Osteocyte (in vitro differentiated cells): ENCODE data around the gene SACS. TPM values are rescaled to one million over a fixed set of nuclear protein-coding genes. Genes with fewer than 3 reads are reported as not detected.

Experiments used
- DNase-seq: peaks from one replicate; pipeline ENCODE4 v3.0.0; 2021; ENCODE audit warnings: mixed read lengths; ENCODE audit not compliant: unreplicated experiment; ENCODE audit errors: extremely low spot score
- H3K27ac Mint-ChIP-seq: one replicate; pipeline ENCODE4 v1.8.0; 2021; ENCODE audit warnings: mild to moderate bottlenecking, mixed read lengths; ENCODE audit not compliant: unreplicated experiment
- H3K27me3 Mint-ChIP-seq: one replicate; pipeline ENCODE4 v1.8.0; 2021; ENCODE audit warnings: mixed read lengths; ENCODE audit not compliant: unreplicated experiment
- H3K36me3 Mint-ChIP-seq: one replicate; pipeline ENCODE4 v1.8.0; 2021; ENCODE audit warnings: mixed read lengths; ENCODE audit not compliant: unreplicated experiment
- H3K4me1 Mint-ChIP-seq: one replicate; pipeline ENCODE4 v1.8.0; 2021; ENCODE audit warnings: mixed read lengths; ENCODE audit not compliant: unreplicated experiment
- H3K4me3 Mint-ChIP-seq: one replicate; pipeline ENCODE4 v1.8.0; 2021; ENCODE audit warnings: mild to moderate bottlenecking, moderate library complexity, mixed read lengths; ENCODE audit not compliant: unreplicated experiment
- H3K9me3 Mint-ChIP-seq: one replicate; pipeline ENCODE4 v1.8.0; 2021; ENCODE audit warnings: mixed read lengths; ENCODE audit not compliant: unreplicated experiment
- CTCF ChIP-seq: fragments of 200-600 bp; sonication (generic); IDR thresholded peaks from 2 replicates; pipeline ENCODE4 v1.5.0; 2021; ENCODE audit warnings: antibody characterized with exemption, mild to moderate bottlenecking, moderate library complexity
- total RNA-seq: library from RNA; stranded (reverse); gene quantifications from 2 replicates; pipeline ENCODE4 v1.2.1, GENCODE V29; 2021

SACS gene
- total RNA-seq, 1 donor from 2014 or later, result 32.1 TPM

- H3K27ac Mint-ChIP-seq, result no peak overlapping the region
- H3K27me3 Mint-ChIP-seq, result peaks cover 6% of the 10 kb centered on the region
- DNase-seq, result no peak
- no peaks in the 10 kb centered on the region for H3K9me3 Mint-ChIP-seq
- peak overlapping the region; percentile 57 for H3K4me3 Mint-ChIP-seq
- peaks cover 29% of the 10 kb centered on the region for H3K4me1 Mint-ChIP-seq
- H3K36me3 Mint-ChIP-seq, result no peaks in the 10 kb centered on the region
- TF ChIP-seq CTCF, result peak; percentile 74
Observed at GRCh38 chr13:23466144-23467002, 32.9 kb upstream of the SACS start.

- no peak overlapping the region for H3K4me3 Mint-ChIP-seq
- no peak overlapping the region for H3K27ac Mint-ChIP-seq
- no peaks in the 10 kb centered on the region for H3K27me3 Mint-ChIP-seq
- no peak for TF ChIP-seq CTCF
- no peaks in the 10 kb centered on the region for H3K36me3 Mint-ChIP-seq
- DNase-seq, result no peak
- H3K4me1 Mint-ChIP-seq, result peaks cover 18% of the 10 kb centered on the region
- H3K9me3 Mint-ChIP-seq, result no peaks in the 10 kb centered on the region
Observed at GRCh38 chr13:23463661-23464060, 30.2 kb upstream of the SACS start.

- no peak overlapping the region for H3K27ac Mint-ChIP-seq
- H3K9me3 Mint-ChIP-seq, result no peaks in the 10 kb centered on the region
- DNase-seq, result no peak
- H3K27me3 Mint-ChIP-seq, result no peaks in the 10 kb centered on the region
- no peak for TF ChIP-seq CTCF
- no peaks in the 10 kb centered on the region for H3K36me3 Mint-ChIP-seq
- H3K4me1 Mint-ChIP-seq, result peaks cover 18% of the 10 kb centered on the region
- no peak overlapping the region for H3K4me3 Mint-ChIP-seq
Observed at GRCh38 chr13:23462815-23463559, 29.5 kb upstream of the SACS start.

GRCh38 chr13:23461544-23461943 lies 28.0 kb upstream of the SACS start:
- H3K9me3 Mint-ChIP-seq, result no peaks in the 10 kb centered on the region
- no peaks in the 10 kb centered on the region for H3K27me3 Mint-ChIP-seq
- no peak for DNase-seq
- H3K27ac Mint-ChIP-seq, result no peak overlapping the region
- no peaks in the 10 kb centered on the region for H3K36me3 Mint-ChIP-seq
- no peak overlapping the region for H3K4me3 Mint-ChIP-seq
- H3K4me1 Mint-ChIP-seq, result peaks cover 9% of the 10 kb centered on the region
- no peak for TF ChIP-seq CTCF

GRCh38 chr13:23460921-23461320 lies 27.4 kb upstream of the SACS start:
- no peak for DNase-seq
- Mint-ChIP-seq H3K9me3 (no peaks in the 10 kb centered on the region), H3K27me3 (no peaks in the 10 kb centered on the region), H3K36me3 (no peaks in the 10 kb centered on the region), H3K4me3 (no peak overlapping the region), H3K27ac (no peak overlapping the region), H3K4me1 (peaks cover 7% of the 10 kb centered on the region)
- TF ChIP-seq CTCF, result no peak
